Ovary (tissue), 3 donors: Measurements from ENCODE around the gene MAPK7.
A peak's percentile ranks its signal among the peaks of the same experiment; 100 is the strongest.

Experiments used
- CTCF ChIP-seq, 3 donors: fragments of 450-650 bp in 2 of 3; fragments of 200-600 bp in 1 of 3; IDR thresholded peaks; one replicate each; pipeline versions ENCODE4 v1.5.1 to v1.8.0; 2016 to 2022; ENCODE audit warnings: antibody characterized with exemption in 3 of 3, mild to moderate bottlenecking in 1 of 3
- EP300 ChIP-seq: sonication (generic); formaldehyde crosslinking; IDR thresholded peaks from one replicate; pipeline ENCODE4 v1.6.1; 2017; ENCODE audit warnings: antibody characterized with exemption
- POLR2A ChIP-seq: fragments of 450-650 bp; IDR thresholded peaks from one replicate; pipeline ENCODE4 v1.6.1; 2017; ENCODE audit warnings: antibody characterized with exemption, mild to moderate bottlenecking, moderate library complexity
- donor health status: DM: no; HTN: no; CAD: no.

GRCh38 chr17:19377602-19378415, 489 bp upstream of the MAPK7 start:
- TF ChIP-seq CTCF (IDR thresholded peaks at IDR 0.05) (no peak), POLR2A (peak; percentile 79), EP300 (peak; percentile 55)
